ENCODE results near the gene RBX1. TPM values are rescaled to one million over a fixed set of nuclear protein-coding genes. Genes with fewer than 3 reads are reported as not detected.

The RBX1 gene
- total RNA-seq, 4 donors from 2014 or later = 52.5 to 79.8 (median 61.6) TPM

DNA sequence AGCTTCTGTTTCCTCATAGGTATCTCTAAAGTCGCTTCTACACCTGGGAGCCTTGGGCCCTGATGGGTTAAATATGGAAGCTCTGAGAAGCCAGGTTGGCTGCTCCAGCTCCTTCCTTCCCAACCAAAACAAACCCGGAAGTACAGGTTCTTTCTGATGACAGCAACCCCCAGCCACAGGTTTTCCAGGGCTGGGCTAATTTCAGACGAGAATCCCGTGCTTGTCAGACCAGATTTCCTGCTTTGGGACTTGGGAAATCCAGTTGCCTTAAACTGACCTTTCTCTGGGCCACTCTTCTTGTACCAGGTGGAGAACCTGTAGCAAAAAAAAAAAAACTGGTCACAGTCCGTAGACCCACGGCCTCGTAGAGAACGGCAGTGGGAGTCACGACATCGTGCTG is 51.9 kb downstream of the RBX1 start:
- no peaks in the 10 kb centered on the region for H3K27me3 ChIP-seq
- peaks cover 0 to 10% of the 10 kb centered on the region in 2 donors for H3K4me1 ChIP-seq
- TF ChIP-seq, protein P1, sequence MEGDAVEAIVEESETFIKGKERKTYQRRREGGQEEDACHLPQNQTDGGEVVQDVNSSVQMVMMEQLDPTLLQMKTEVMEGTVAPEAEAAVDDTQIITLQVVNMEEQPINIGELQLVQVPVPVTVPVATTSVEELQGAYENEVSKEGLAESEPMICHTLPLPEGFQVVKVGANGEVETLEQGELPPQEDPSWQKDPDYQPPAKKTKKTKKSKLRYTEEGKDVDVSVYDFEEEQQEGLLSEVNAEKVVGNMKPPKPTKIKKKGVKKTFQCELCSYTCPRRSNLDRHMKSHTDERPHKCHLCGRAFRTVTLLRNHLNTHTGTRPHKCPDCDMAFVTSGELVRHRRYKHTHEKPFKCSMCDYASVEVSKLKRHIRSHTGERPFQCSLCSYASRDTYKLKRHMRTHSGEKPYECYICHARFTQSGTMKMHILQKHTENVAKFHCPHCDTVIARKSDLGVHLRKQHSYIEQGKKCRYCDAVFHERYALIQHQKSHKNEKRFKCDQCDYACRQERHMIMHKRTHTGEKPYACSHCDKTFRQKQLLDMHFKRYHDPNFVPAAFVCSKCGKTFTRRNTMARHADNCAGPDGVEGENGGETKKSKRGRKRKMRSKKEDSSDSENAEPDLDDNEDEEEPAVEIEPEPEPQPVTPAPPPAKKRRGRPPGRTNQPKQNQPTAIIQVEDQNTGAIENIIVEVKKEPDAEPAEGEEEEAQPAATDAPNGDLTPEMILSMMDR (IDR thresholded peaks at IDR 0.05) = no peak
- TF ChIP-seq POLR2A (IDR thresholded peaks at IDR 0.05) = no peak
- no peak overlapping the region for H3K27ac ChIP-seq
- no peak overlapping the region for H3K4me3 ChIP-seq (replicated peaks in 1 of 3)
- H3K9me3 ChIP-seq = no peaks in the 10 kb centered on the region
- 52 to 57% methylated on average over 10 of the region's 10 CpGs for WGBS, 2 donors
- intact Hi-C loops (cut with DNase I) = no loop called here
- DNase-seq = peak; percentile 31 to 35
- no peaks in the 10 kb centered on the region for H3K36me3 ChIP-seq

GRCh38 chr22:41003976-41004375 is 52.8 kb downstream of the RBX1 start:
- TF ChIP-seq, protein P1 (IDR thresholded peaks at IDR 0.05) = no peak
- TF ChIP-seq POLR2A (IDR thresholded peaks at IDR 0.05) = no peak
- H3K4me1 ChIP-seq = peaks cover 0 to 10% of the 10 kb centered on the region in 2 donors
- H3K9me3 ChIP-seq = no peaks in the 10 kb centered on the region
- WGBS, 2 donors = 97% methylated on average over 5 of the region's 5 CpGs
- intact Hi-C loops (cut with DNase I) = no loop called here
- DNase-seq = no peak
- no peaks in the 10 kb centered on the region for H3K36me3 ChIP-seq
- H3K27ac ChIP-seq = no peak overlapping the region
- no peaks in the 10 kb centered on the region for H3K27me3 ChIP-seq
- H3K4me3 ChIP-seq (replicated peaks in 1 of 3) = no peak overlapping the region

DNA sequence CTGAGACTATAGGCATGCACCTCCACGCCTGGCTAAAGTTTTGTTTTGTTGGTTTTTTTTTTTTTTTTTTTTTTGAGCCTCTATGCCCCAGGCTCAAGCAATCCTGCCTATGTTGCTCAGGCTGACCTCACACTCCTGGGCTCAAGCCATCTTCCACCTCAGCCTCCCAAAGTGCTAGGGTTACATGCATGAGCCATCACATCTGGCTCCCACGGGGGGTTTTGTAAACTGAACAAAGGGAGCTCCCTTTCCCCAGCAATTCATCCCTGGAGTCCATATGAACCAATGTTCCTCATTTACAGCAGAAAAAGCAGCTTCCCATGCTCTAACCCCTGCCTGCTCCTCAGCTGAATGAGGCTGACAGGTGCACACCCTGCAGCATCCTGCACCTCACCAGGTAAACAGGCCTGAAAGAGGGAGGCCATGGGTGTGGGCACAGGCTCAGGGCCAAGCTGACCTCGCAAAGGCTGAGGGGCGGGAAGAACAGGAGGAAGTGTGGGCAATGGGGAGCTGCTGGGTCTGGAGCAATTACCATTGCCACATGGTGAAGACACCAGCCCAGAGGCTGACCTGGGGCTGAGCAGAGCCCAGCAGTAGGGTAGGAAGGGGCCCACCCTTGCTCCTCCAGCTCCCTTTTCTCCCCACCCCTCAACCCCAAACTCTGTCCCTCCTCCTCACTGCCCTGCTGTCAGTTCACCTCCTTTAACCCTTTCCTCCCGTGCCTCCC is 58.2 kb downstream of the RBX1 start:
- H3K4me1 ChIP-seq = no peaks in the 10 kb centered on the region
- H3K27me3 ChIP-seq = no peaks in the 10 kb centered on the region
- TF ChIP-seq POLR2A (IDR thresholded peaks at IDR 0.05) = no peak
- TF ChIP-seq, protein P1 (IDR thresholded peaks at IDR 0.05) = no peak
- no peak overlapping the region for H3K27ac ChIP-seq
- H3K4me3 ChIP-seq (replicated peaks in 1 of 3) = no peak overlapping the region
- WGBS, 2 donors = 57 to 60% methylated on average over 5 of the region's 5 CpGs
- intact Hi-C loops (cut with DNase I) = no loop called here
- H3K9me3 ChIP-seq = no peaks in the 10 kb centered on the region
- DNase-seq = no peak
- no peaks in the 10 kb centered on the region for H3K36me3 ChIP-seq

GRCh38 chr22:41015003-41015402 is 63.8 kb downstream of the RBX1 start:
- H3K27ac ChIP-seq = no peak overlapping the region
- intact Hi-C loops (cut with DNase I) = no loop called here
- 66 to 74% methylated on average over 4 of the region's 4 CpGs for WGBS, 2 donors
- no peak for DNase-seq
- TF ChIP-seq, protein P1 (IDR thresholded peaks at IDR 0.05) = no peak
- TF ChIP-seq POLR2A (IDR thresholded peaks at IDR 0.05) = no peak
- no peaks in the 10 kb centered on the region for H3K27me3 ChIP-seq
- H3K36me3 ChIP-seq = no peaks in the 10 kb centered on the region
- no peaks in the 10 kb centered on the region for H3K9me3 ChIP-seq
- no peak overlapping the region for H3K4me3 ChIP-seq (replicated peaks in 1 of 3)
- H3K4me1 ChIP-seq = no peaks in the 10 kb centered on the region

GRCh38 chr22:41021061-41021612 is 70.0 kb downstream of the RBX1 start:
- Histone ChIP-seq H3K4me3 (replicated peaks in 1 of 3) (peak overlapping the region; percentile 10 to 77 (median 38)), H3K36me3 (no peaks in the 10 kb centered on the region), H3K9me3 (no peaks in the 10 kb centered on the region), H3K27me3 (no peaks in the 10 kb centered on the region), H3K4me1 (peaks cover 5 to 14% of the 10 kb centered on the region in 2 donors), H3K27ac (peak overlapping the region; percentile 98 to 99 (median 99))
- intact Hi-C loops (cut with DNase I) = loop anchor here (5.0 kb wide), 2 partner anchors 69 to 71 kb away; partner anchors contain the start of genes EP300 and RBX1
- DNase-seq = peak; percentile 11 to 23
- TF ChIP-seq, protein P1 (IDR thresholded peaks at IDR 0.05) = no peak
- no peak for TF ChIP-seq POLR2A (IDR thresholded peaks at IDR 0.05)
- WGBS, 2 donors = 35 to 39% methylated on average over 15 to 17 of the region's 19 CpGs
